SW480 (cell line): ENCODE measurements around the gene C1orf105.

ENCODE experiments used
- DNase-seq: peaks from one replicate; pipeline ENCODE4 v3.0.0-alpha.2; 2016; ENCODE audit warnings: low spot score

The C1orf105 gene

GRCh38 chr1:172460177-172460576 lies 39.7 kb downstream of the C1orf105 start:
- no peak for DNase-seq

DNA sequence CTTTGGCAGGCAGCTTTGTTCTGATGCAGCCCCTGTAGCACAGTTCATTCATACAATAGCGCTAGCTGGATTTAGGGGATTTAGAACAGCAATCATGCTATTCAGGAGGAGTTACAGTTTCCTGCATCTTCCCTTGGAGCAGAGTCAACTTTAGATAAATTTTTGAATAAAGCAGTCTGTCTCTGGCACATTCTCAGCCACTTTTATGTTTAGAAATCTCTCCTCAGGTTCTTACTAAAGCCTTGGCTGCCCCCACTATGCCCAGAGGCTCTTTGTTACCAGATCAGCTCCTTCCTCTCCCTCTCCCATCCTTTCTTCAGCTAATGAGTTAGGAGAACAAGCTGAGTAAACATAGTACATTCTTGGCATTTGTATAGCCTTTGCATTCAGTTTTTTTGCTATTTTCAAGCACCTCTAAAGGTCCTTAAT lies 40.4 kb downstream of the C1orf105 start:
- no peak for DNase-seq

DNA sequence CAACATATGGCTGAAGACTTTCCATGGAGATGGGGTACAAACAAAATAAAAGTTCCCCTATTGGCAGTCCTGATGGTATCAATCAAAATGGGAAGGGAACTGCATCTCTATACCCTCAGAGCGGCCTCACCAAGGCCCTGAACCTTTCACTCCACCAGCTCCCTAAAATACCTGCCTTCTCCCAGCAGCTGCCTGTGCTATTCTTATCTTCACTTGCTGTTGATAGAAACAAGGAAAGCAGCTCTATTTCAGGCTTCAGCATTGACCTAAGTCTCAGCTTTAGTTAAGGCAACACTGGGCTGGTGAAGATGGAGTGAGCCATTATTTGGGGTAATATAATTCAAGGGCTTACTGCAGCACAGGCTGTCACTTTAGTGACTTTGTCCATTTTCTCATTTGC lies 45.1 kb downstream of the C1orf105 start:
- no peak for DNase-seq

DNA sequence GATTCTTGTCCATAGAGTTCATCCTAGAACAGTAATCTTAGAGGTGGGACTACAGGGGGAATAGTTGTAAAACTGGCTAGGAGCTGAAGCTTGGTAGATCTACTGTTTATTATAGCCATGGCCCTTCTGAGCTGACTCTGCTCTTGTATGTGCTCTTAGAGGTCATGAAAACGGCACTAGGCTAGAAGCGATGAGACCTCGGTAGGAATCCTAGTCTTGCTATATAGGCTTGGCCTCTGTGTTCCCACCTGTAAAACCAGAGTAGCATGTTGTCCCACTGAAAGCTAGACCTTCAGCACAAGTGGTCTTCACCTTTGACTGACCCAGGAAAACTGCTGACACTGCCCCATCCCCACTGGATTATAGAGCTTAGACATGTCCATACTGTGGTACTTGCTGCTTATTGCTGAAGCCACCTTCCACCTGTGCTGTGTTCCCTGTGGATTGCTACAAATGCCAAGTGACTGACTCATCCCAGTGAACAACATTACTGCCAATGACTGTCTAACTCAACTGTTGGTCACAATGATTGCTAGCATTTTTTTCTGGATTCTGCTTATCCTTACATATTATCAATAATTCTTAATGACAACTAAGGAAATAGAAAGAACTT lies 46.4 kb downstream of the C1orf105 start:
- DNase-seq: peak; percentile 83

DNA sequence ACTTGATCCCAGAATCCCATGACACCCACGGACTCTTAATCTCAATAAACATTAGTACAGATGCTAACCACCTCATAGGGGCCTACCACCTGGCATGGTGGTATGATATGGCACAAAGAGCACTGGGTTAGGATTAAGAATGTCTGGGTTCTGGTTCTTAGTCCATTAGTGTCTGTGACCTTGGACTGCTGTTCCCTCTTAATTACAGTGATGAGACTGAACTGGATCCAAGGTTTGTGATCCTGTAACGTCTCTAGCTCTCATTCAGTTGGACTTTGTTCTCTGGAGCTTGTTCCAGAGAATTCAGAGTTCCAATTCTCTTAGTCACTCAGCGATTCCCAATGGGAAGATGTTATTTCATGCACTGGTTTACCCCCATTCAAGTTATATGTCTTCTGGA lies 47.0 kb downstream of the C1orf105 start:
- DNase-seq: peak; percentile 65

DNA sequence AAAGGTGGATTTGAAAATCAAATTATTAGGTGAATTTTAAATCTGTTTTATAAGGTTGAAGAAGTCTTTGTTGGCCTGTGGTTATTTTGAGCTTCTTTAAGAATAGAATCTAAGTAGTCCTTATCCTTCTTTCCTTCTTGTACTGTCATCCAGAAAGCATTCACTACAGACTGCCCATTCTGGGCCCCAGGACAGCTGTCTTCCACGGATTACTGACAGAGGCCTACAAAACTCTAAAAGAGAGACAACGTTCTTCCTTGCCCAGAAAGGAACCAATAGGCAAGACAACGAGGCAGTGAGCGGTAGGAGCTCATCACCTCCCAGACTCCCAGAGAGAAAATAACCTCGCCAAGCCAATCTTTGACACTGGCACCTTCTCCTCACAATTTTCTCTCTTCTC lies 47.8 kb downstream of the C1orf105 start:
- DNase-seq: no peak

DNA sequence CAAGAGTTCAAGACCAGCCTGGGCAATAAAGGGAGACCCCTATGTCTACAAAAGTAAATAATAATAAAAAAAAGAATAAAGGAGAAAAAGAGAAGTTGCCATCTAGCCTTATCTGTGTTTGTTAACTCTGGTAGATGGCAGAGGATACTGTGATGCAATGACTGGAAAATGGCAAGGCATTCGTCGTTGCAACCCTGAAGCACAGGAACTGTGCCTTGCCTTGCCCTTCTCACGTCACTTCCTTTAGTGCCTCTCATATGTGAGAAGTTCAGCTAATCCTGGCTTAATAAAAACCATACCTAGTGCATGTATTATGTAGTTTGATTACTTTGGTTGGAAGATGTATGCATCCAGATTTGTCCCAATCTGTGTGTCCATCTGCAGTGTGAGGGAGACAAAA lies 49.2 kb downstream of the C1orf105 start:
- DNase-seq: no peak

- DNase-seq: no peak
Measured at GRCh38 chr1:172470149-172470548, 49.7 kb downstream of the C1orf105 start.

- no peak for DNase-seq
Measured at GRCh38 chr1:172471666-172472065, 51.2 kb downstream of the C1orf105 start.

DNA sequence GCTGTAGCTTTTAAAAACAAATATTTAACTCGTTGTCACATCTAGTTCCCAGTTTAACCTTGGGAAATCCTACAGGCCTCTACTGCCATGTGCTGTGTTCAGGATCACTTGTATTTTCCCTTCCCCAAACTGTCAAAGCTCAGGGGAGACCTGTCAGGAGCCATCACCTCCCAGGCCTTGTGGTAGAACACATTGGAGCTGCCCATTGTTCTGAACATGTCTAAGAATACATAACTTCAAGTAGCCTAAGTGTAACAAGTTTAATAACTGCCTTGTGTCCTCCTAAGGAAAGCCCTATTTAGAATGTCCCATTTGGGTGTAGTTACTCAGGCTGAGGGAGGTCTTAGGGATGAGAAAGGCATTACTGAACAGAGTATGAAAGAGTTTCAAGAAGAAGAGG lies 52.0 kb downstream of the C1orf105 start:
- DNase-seq: no peak

DNA sequence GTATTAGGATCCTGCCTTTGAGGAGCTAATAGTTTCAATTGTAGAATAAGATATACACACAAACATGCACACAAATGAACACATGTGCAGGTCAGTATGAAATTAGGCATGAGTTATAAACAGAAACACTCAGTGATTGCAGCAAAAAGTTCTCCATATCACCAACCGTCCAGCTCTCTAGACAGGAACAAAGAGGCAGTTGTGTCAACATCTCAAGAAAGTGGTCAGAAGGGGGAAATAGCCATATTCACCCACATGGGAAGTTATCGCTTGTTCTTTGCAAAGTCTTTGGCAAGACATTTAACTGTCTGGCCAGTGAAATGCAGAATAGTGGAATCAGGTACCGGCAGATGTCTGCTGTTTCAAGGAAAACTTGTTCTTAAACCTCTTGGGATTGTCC lies 52.8 kb downstream of the C1orf105 start:
- DNase-seq: no peak

DNA sequence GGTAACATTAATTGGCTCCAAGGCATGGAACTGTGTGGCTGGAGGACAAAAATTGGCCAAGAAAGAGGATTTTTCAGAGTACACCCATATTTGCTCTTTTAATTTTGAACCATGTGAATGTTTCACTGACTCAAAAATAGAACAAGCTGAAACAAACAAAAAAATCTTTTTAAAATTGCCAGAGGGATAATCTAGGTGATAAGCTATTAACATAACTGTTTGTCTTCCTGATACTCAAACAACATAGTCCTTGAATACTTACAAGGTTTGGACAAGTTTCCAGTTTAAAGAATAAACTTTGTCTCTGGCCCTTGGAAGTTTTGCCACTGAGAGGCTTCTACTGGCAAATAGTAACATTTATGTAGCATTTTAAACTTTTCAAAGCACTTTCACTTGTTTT lies 53.4 kb downstream of the C1orf105 start:
- DNase-seq: no peak

- peak; percentile 5 for DNase-seq
Measured at GRCh38 chr1:172476218-172476811, 55.8 kb downstream of the C1orf105 start.

GRCh38 chr1:172477216-172477615 lies 56.7 kb downstream of the C1orf105 start:
- no peak for DNase-seq

DNA sequence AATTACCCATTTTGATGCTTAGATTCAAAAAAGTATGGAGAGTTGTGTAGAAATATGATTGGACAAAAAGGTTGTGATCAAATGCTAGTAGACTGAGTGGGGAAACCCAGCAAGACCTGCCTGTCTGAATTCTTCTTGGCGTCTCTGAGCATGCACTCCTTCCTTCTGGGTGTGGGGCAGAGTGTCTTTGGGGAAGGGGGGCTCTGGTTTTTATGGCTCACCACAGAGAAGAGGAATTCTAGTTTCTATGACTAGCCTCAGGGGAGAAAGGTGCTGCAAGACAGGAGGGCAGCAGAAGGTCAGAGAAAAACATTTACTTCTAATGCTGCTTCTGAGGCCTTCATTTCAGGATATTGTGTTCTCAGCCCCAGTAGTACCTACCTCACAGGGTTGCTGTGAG lies 57.3 kb downstream of the C1orf105 start:
- DNase-seq: no peak

DNA sequence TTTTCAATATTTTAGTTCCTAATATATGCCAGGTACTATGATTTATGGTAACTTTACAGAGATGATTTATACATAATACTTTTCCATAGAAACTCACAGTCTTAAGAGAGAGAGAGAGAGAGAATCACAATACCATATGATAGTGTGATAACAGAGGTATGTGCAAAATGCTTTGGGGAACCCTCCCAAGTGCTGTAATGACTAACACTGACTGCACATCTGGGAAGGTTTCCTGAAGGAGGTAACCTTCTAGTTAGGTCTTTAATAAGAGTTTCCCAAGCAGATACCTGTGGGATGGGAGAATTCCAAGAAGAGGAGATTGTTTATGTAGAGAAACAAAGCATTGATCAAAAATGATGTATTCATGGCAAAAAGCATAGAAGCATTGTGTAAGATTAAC lies 58.0 kb downstream of the C1orf105 start:
- no peak for DNase-seq

GRCh38 chr1:172480431-172480830 lies 59.9 kb downstream of the C1orf105 start:
- peak; percentile 76 for DNase-seq

DNA sequence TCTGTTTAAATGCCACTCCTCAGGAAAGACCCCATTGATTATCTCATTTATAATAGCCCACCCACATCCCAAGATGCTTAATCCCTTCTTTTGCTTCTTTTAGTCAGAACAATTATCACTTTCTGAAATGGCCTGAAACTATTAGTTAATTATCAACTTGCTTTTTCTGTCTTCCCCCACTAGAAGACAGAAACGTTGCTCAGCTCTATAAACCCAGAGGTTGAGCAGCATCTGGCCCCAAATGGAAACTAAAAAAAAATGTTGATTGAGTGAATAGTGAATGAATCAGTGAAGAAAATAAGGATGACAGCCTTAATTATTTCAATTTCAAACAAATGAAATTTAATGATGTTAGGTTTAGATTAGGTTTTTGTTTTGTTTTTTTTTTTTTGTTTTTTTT lies 61.6 kb downstream of the C1orf105 start:
- no peak for DNase-seq

GRCh38 chr1:172483448-172483847 lies 63.0 kb downstream of the C1orf105 start:
- DNase-seq: no peak

DNA sequence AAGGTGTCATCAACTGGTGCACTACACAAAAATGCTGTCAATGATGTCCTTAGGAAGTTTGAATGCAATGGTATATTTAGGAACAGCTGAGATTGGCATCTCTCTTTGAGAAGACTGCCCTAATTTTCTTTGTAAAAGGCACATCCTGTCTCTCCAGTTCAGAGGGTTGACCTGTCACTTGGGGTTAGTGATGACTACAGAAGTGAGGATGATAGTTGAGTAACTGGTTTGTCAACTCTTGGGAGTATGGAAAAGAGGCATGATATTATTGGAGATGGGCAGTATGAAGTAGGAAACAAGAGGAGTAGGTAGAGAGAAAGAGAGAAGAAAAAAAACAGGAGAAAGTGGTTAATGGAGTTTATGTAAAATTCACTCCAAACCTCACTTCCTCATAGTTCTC lies 63.8 kb downstream of the C1orf105 start:
- DNase-seq: no peak

- no peak for DNase-seq
Measured at GRCh38 chr1:172485626-172486025, 65.1 kb downstream of the C1orf105 start.

DNA sequence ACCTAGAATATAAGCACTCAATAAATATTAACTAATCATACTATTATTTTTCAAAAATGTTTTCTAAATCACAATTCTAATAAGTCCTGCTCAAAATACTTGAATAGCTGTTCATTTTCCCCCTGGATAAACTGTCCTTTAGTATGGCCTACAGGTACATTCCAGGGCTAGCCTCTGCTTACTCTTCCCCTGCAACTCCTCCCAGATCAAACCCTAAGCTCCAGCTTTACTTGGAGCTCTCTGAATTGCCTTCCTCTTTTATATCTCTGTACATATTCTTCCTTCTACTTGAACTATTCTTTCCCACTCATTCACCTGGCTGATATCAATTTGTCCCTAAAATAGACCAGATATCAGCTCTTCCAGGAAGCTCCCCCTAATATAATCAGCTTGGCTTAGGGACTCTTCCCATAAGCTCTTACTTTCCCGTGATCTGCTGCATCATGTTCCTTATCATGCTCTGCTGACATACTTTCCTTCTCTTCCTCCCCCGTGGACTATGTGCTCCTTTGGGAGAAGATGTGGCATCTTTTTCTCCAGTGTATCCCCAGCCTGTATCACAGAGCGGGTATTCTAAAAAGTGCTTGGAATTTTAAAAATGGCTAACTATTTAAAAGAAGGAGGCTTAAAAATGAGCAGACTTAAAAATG lies 66.4 kb downstream of the C1orf105 start:
- no peak for DNase-seq

DNA sequence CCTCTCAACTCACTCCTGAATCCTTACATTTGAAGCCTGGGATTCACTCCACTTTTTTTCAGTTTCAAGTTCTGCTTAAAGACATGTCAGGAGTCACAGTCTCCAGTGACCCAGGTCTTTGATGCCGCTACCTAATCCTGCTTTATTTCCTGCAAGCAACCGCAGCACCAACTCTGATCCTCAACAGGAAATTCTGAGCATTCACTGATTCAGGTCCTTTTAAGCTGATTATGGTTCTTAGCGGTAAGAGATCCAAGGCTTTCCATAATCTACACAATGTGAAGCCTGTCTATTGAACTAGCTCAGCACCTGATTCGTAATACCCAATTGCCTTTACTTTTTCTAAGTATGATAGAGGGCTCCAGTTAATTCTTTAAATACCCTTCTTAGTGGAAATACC lies 67.1 kb downstream of the C1orf105 start:
- no peak for DNase-seq

DNA sequence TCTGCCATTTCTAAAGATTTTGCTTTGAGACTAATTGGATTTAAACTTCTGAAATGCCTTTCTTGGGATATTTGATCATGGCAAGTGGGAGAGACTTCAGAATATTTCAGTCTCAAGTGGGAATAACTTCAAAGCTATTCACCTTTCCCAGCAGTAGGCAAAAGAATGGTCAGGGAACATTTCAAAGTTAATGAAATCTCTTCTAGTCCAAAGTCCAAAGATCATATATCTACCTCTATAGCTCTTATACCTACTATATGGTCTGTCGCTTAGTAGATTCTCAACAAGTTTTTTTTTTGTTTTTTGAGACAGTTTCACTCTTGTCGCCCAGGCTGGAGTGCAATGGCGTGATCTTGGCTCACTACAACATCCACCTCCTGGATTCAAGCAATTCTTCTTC lies 67.9 kb downstream of the C1orf105 start:
- no peak for DNase-seq
